WTC11 (cell line): ENCODE results near the gene OR14A16. TPM values are rescaled to one million over a fixed set of nuclear protein-coding genes. Genes with fewer than 3 reads are reported as not detected.

Experiments used
- ATAC-seq: fragments of 200-7000 bp; cut with Tn5 transposase; 2 replicates; pipeline ENCODE4 v1.10.0; 2021; ENCODE audit warnings: mild to moderate bottlenecking, moderate library complexity
- CTCF ChIA-PET: fragments of 300-600 bp; sonication (Branson Sonifier 250); formaldehyde crosslinking; loops from one replicate; lab custom pipeline; 2021; ENCODE audit warnings: antibody characterized with exemption; lab: Charles Lee
- POLR2A ChIA-PET: fragments of 350-600 bp; sonication (Branson Sonifier 250); formaldehyde crosslinking; loops from one replicate; lab custom pipeline; 2021; ENCODE audit warnings: antibody characterized with exemption; lab: Charles Lee
- DNase-seq: peaks from one replicate; pipeline ENCODE4 v3.0.0; 2021; ENCODE audit warnings: low spot score
- H3K27ac Mint-ChIP-seq: 2 replicates; pipeline ENCODE4 v1.8.0; 2021; ENCODE audit warnings: mixed read lengths
- H3K27me3 Mint-ChIP-seq: 2 replicates; pipeline ENCODE4 v1.8.0; 2021; ENCODE audit warnings: low read depth, mild to moderate bottlenecking, moderate library complexity, mixed read lengths
- H3K36me3 Mint-ChIP-seq: 2 replicates; pipeline ENCODE4 v1.8.0; 2021; ENCODE audit warnings: mixed read lengths
- H3K4me1 Mint-ChIP-seq: 2 replicates; pipeline ENCODE4 v1.8.0; 2022; ENCODE audit warnings: mixed read lengths
- H3K4me3 Mint-ChIP-seq: 2 replicates; pipeline ENCODE4 v1.8.0; 2021; ENCODE audit warnings: mild to moderate bottlenecking, moderate library complexity, mixed read lengths
- H3K9me3 Mint-ChIP-seq: 2 replicates; pipeline ENCODE4 v1.8.0; 2021; ENCODE audit warnings: mixed read lengths
- ARID4B ChIP-seq: sonication (generic); formaldehyde crosslinking; IDR thresholded peaks from 2 replicates; pipeline ENCODE4 v1.8.0; 2023; ENCODE audit warnings: missing genetic modification reagents, mild to moderate bottlenecking, borderline replicate concordance
- ATF2 ChIP-seq: sonication (generic); formaldehyde crosslinking; IDR thresholded peaks from 2 replicates; pipeline ENCODE4 v1.8.1; 2022; ENCODE audit warnings: low read depth, missing genetic modification reagents, borderline replicate concordance
- CTCF ChIP-seq: fragments of 200-600 bp; IDR thresholded peaks from 2 replicates; pipeline ENCODE4 v1.8.0; 2022; ENCODE audit warnings: antibody characterized with exemption
- E2F4 ChIP-seq: sonication (generic); formaldehyde crosslinking; IDR thresholded peaks from 2 replicates; pipeline ENCODE4 v1.8.1; 2022; ENCODE audit warnings: low read depth, mild to moderate bottlenecking, moderate library complexity, missing genetic modification reagents, borderline replicate concordance
- ESRRA ChIP-seq: sonication (generic); formaldehyde crosslinking; IDR thresholded peaks from 2 replicates; pipeline ENCODE4 v1.8.1; 2022; ENCODE audit warnings: mild to moderate bottlenecking, missing genetic modification reagents, borderline replicate concordance
- FOXP1 ChIP-seq: sonication (generic); formaldehyde crosslinking; IDR thresholded peaks from 2 replicates; pipeline ENCODE4 v1.8.0; 2022; ENCODE audit warnings: missing genetic modification reagents, mild to moderate bottlenecking, moderate library complexity, borderline replicate concordance
- GRHL2 ChIP-seq: fragments of 250-450 bp; sonication (Bioruptor Pico); IDR thresholded peaks from 2 replicates; pipeline ENCODE4 v1.8.0; 2022; ENCODE audit warnings: mild to moderate bottlenecking, moderate library complexity; ENCODE audit not compliant: insufficient replicate concordance, severe bottlenecking
- IRF2 ChIP-seq: sonication (generic); formaldehyde crosslinking; IDR thresholded peaks from 2 replicates; pipeline ENCODE4 v1.8.0; 2022; ENCODE audit warnings: low read depth, missing genetic modification reagents, borderline replicate concordance
- MXD4 ChIP-seq: fragments of 250-450 bp; sonication (Bioruptor Pico); IDR thresholded peaks from 2 replicates; pipeline ENCODE4 v1.8.0; 2021; ENCODE audit warnings: mild to moderate bottlenecking, moderate library complexity, borderline replicate concordance
- NFE2L1 ChIP-seq: sonication (generic); formaldehyde crosslinking; IDR thresholded peaks from 2 replicates; pipeline ENCODE4 v1.8.1; 2023; ENCODE audit warnings: missing genetic modification reagents
- OVOL2 ChIP-seq: fragments of 250-450 bp; sonication (Bioruptor Pico); IDR thresholded peaks from 2 replicates; pipeline ENCODE4 v1.9.0; 2021; ENCODE audit warnings: mild to moderate bottlenecking, borderline replicate concordance
- RORB ChIP-seq: fragments of 250-450 bp; sonication (Bioruptor Pico); IDR thresholded peaks from 2 replicates; pipeline ENCODE4 v1.9.0; 2021; ENCODE audit warnings: mild to moderate bottlenecking
- TP53 ChIP-seq: sonication (generic); formaldehyde crosslinking; IDR thresholded peaks from 2 replicates; pipeline ENCODE4 v1.8.1; 2023; ENCODE audit warnings: mild to moderate bottlenecking, missing genetic modification reagents
- ZBTB21 ChIP-seq: sonication (generic); formaldehyde crosslinking; IDR thresholded peaks from 2 replicates; pipeline ENCODE4 v1.8.1; 2023; ENCODE audit warnings: mild to moderate bottlenecking, missing genetic modification reagents, borderline replicate concordance
- ZNF232 ChIP-seq: sonication (generic); formaldehyde crosslinking; IDR thresholded peaks from 2 replicates; pipeline ENCODE4 v1.8.0; 2022; ENCODE audit warnings: mild to moderate bottlenecking, missing genetic modification reagents
- ZNF396 ChIP-seq: fragments of 250-450 bp; sonication (Bioruptor Pico); IDR thresholded peaks from 2 replicates; pipeline ENCODE4 v1.8.0; 2021; ENCODE audit warnings: mild to moderate bottlenecking, moderate library complexity, borderline replicate concordance
- ZNF671 ChIP-seq: fragments of 250-450 bp; sonication (Bioruptor Pico); IDR thresholded peaks from 2 replicates; pipeline ENCODE4 v1.8.0; 2021; ENCODE audit warnings: mild to moderate bottlenecking
- total RNA-seq: library from RNA; stranded (reverse); gene quantifications from 3 replicates; pipeline ENCODE4 v1.2.3, GENCODE V29; 2021
- TF ChIP-seq, protein P1 (sequence below): sonication (generic); formaldehyde crosslinking; conservative IDR thresholded peaks from 2 replicates; pipeline ENCODE4 v1.8.1; 2023; ENCODE audit warnings: mild to moderate bottlenecking, low read depth, missing genetic modification reagents, moderate library complexity
- TF ChIP-seq, protein P2 (sequence below): sonication (generic); formaldehyde crosslinking; IDR thresholded peaks from 2 replicates; pipeline ENCODE4 v1.8.1; 2023; ENCODE audit warnings: mild to moderate bottlenecking, moderate library complexity, missing genetic modification reagents

OR14A16 gene
- total RNA-seq, 1 experiment from 2014 or later: 0.17 TPM

DNA sequence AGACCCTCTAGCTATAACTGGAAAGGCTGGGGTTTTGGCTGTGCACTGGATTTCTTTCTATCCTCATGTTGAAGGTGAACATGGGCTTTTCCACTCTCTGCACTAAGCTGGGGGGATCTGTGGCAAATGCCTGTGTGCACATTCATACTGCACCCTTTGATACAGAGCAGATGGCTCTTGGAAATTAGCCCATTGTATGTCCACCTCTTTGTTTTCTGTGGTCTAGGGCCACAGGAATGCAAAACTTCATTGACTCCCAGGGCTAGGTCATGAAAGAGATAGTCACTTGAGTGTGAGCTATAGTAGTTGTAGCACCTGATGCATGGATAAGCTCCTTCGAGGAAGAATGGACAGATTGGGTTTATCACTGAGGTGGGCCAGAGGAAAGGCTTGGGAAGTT lies 5.7 kb upstream of the OR14A16 start:
- Mint-ChIP-seq H3K4me3 (no peak overlapping the region), H3K36me3 (peaks cover 18% of the 10 kb centered on the region), H3K27me3 (no peaks in the 10 kb centered on the region; the same call in 1 of the 2 replicates), H3K9me3 (peaks cover 39% of the 10 kb centered on the region), H3K4me1 (peaks cover 4% of the 10 kb centered on the region), H3K27ac (no peak overlapping the region)
- DNase-seq: no peak
- CTCF ChIA-PET: interaction anchor here (1.7 kb wide), 1 partner anchor 28 kb away, joined by 3 read pairs; no protein-coding TSS in a partner anchor
- POLR2A ChIA-PET: no interaction called here
- TF ChIP-seq, protein P1, sequence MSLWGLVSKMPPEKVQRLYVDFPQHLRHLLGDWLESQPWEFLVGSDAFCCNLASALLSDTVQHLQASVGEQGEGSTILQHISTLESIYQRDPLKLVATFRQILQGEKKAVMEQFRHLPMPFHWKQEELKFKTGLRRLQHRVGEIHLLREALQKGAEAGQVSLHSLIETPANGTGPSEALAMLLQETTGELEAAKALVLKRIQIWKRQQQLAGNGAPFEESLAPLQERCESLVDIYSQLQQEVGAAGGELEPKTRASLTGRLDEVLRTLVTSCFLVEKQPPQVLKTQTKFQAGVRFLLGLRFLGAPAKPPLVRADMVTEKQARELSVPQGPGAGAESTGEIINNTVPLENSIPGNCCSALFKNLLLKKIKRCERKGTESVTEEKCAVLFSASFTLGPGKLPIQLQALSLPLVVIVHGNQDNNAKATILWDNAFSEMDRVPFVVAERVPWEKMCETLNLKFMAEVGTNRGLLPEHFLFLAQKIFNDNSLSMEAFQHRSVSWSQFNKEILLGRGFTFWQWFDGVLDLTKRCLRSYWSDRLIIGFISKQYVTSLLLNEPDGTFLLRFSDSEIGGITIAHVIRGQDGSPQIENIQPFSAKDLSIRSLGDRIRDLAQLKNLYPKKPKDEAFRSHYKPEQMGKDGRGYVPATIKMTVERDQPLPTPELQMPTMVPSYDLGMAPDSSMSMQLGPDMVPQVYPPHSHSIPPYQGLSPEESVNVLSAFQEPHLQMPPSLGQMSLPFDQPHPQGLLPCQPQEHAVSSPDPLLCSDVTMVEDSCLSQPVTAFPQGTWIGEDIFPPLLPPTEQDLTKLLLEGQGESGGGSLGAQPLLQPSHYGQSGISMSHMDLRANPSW (CRISPR knock-in tag): no peak
- no peak for TF ChIP-seq ZNF232
- TF ChIP-seq, protein P2, sequence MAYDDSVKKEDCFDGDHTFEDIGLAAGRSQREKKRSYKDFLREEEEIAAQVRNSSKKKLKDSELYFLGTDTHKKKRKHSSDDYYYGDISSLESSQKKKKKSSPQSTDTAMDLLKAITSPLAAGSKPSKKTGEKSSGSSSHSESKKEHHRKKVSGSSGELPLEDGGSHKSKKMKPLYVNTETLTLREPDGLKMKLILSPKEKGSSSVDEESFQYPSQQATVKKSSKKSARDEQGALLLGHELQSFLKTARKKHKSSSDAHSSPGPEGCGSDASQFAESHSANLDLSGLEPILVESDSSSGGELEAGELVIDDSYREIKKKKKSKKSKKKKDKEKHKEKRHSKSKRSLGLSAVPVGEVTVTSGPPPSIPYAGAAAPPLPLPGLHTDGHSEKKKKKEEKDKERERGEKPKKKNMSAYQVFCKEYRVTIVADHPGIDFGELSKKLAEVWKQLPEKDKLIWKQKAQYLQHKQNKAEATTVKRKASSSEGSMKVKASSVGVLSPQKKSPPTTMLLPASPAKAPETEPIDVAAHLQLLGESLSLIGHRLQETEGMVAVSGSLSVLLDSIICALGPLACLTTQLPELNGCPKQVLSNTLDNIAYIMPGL (CRISPR knock-in tag): no peak
- no peak for TF ChIP-seq OVOL2
- TF ChIP-seq ZNF671 (CRISPR knock-in tag): no peak
- no peak for TF ChIP-seq ARID4B (CRISPR knock-in tag)
- TF ChIP-seq NFE2L1 (CRISPR knock-in tag): no peak
- TF ChIP-seq ESRRA (CRISPR knock-in tag): no peak
- TF ChIP-seq RORB: no peak
- no peak for TF ChIP-seq FOXP1
- no peak for TF ChIP-seq E2F4 (CRISPR knock-in tag)
- TF ChIP-seq MXD4 (CRISPR knock-in tag): no peak
- no peak for ATAC-seq

DNA sequence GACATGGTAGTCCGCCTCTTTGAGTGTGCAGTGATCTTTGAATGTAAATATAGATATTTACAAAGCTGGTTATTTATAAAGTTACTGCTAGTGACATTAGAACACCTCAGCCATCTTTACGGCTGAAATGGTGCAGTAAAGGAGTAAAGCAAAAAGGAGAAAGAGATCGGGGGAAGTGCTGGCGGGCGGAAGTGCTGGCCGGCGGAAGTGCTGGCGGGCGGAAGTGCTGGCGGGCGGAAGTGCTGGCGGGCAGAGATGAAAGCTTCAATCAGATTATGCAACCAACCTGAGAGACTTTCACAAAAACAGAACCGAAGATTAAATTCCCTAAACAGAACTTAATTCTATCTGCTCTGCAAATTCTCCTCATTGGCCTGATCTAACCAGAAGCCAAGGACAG lies 1.4 kb upstream of the OR14A16 start:
- H3K4me3 Mint-ChIP-seq: no peak overlapping the region
- CTCF ChIA-PET: no interaction called here
- TF ChIP-seq CTCF: no peak
- TF ChIP-seq ATF2 (CRISPR knock-in tag): no peak
- no peak for TF ChIP-seq TP53
- no peak for TF ChIP-seq ZBTB21
- no peak for TF ChIP-seq IRF2
- TF ChIP-seq GRHL2 (CRISPR knock-in tag): no peak
- TF ChIP-seq ZNF671 (CRISPR knock-in tag): no peak
- no peak for TF ChIP-seq ZNF396 (CRISPR knock-in tag)
- no peak for TF ChIP-seq ZNF232

More for the DNA sequence above, 1.4 kb upstream of the OR14A16 start:
- H3K9me3 Mint-ChIP-seq: peaks cover 51% of the 10 kb centered on the region
- peaks cover 15% of the 10 kb centered on the region for H3K36me3 Mint-ChIP-seq
- H3K27me3 Mint-ChIP-seq: no peaks in the 10 kb centered on the region
- no peak overlapping the region for H3K27ac Mint-ChIP-seq
- POLR2A ChIA-PET: no interaction called here
- no peak for ATAC-seq
- peaks cover 25% of the 10 kb centered on the region for H3K4me1 Mint-ChIP-seq
- DNase-seq: no peak
